Common myeloid progenitor, CD34-positive (primary cell): ENCODE measurements around the gene USP40.

Experiments used
- CTCF ChIA-PET: fragments of 350-600 bp; sonication (Branson Sonifier 250); formaldehyde crosslinking; loops from one replicate; lab custom pipeline; 2021; ENCODE audit warnings: antibody characterized with exemption; lab: Charles Lee
- POLR2A ChIA-PET: fragments of 350-600 bp; sonication (Branson Sonifier 250); formaldehyde crosslinking; loops from one replicate; lab custom pipeline; 2021; ENCODE audit warnings: antibody characterized with exemption; lab: Charles Lee
- DNase-seq, 3 donors: peaks; one replicate each; pipeline versions ENCODE4 v3.0.0 to v3.0.0-alpha.2; 2013
- H3K27ac ChIP-seq, 2 experiments: 1 replicate in 1 of 2; 2 replicates in 1 of 2; pipeline ENCODE4 v1.7.0; 2013; ENCODE audit warnings: inconsistent platforms in 2 of 2, low read length in 2 of 2, mild to moderate bottlenecking in 2 of 2, low read depth in 1 of 2, moderate library complexity in 1 of 2; ENCODE audit not compliant: severe bottlenecking in 2 of 2, insufficient read depth in 1 of 2, poor library complexity in 1 of 2
- H3K27me3 ChIP-seq, 5 experiments: replicated peaks in 2 of 5; 1 replicate in 3 of 5; 2 replicates in 2 of 5; pipeline versions ENCODE4 v1.6.1 to v1.7.0; 2013; ENCODE audit warnings: low read length in 4 of 5, mild to moderate bottlenecking in 2 of 5, moderate library complexity in 2 of 5, inconsistent platforms in 1 of 5; ENCODE audit not compliant: insufficient read depth in 5 of 5, control insufficient read depth in 4 of 5
- H3K36me3 ChIP-seq, 4 experiments: 1 replicate in 2 of 4; 2 replicates in 2 of 4; pipeline versions ENCODE4 v1.6.1 to v1.7.0; 2013; ENCODE audit warnings: low read length in 3 of 4, control low read depth in 1 of 4, mild to moderate bottlenecking in 1 of 4; ENCODE audit not compliant: control insufficient read depth in 4 of 4, insufficient read depth in 4 of 4
- H3K4me1 ChIP-seq, 4 experiments: 1 replicate in 3 of 4; 2 replicates in 1 of 4; pipeline versions ENCODE4 v1.6.1 to v1.7.1; 2013; ENCODE audit warnings: low read length in 3 of 4, mild to moderate bottlenecking in 3 of 4, control low read depth in 1 of 4, inconsistent platforms in 1 of 4, moderate library complexity in 1 of 4; ENCODE audit not compliant: control insufficient read depth in 4 of 4, insufficient read depth in 4 of 4; ENCODE audit errors: control extremely low read depth in 1 of 4
- H3K4me3 ChIP-seq, 7 experiments: 1 replicate in 4 of 7; 2 replicates in 3 of 7; pipeline versions ENCODE4 v1.5.1 to v1.7.0; 2013; ENCODE audit warnings: mild to moderate bottlenecking in 7 of 7, low read length in 6 of 7, moderate library complexity in 6 of 7, inconsistent platforms in 2 of 7, low read depth in 2 of 7, control low read depth in 1 of 7; ENCODE audit not compliant: insufficient read depth in 4 of 7, control insufficient read depth in 1 of 7; ENCODE audit errors: extremely low read depth in 1 of 7
- H3K9me3 ChIP-seq, 5 experiments: 1 replicate in 4 of 5; 2 replicates in 1 of 5; pipeline versions ENCODE4 v1.6.1 to v1.7.1; 2013; ENCODE audit warnings: low read length in 4 of 5, mild to moderate bottlenecking in 2 of 5, inconsistent platforms in 1 of 5, low read depth in 1 of 5, moderate library complexity in 1 of 5; ENCODE audit not compliant: control insufficient read depth in 4 of 5, insufficient read depth in 2 of 5; ENCODE audit errors: control extremely low read depth in 1 of 5
- WGBS: methylation state at CpG from one replicate; pipeline ENCODE4 v1.1.5; 2013; ENCODE audit not compliant: insufficient coverage; 5-methylcytosine and 5-hydroxymethylcytosine counted together

USP40 gene

GRCh38 chr2:233440314-233440713, 126.3 kb downstream of the USP40 start:
- no peaks in the 10 kb centered on the region for H3K9me3 ChIP-seq
- ChIA-PET CTCF (interaction anchor here (0.8 to 2.6 kb wide), 6 partner anchors 18 to 56 kb away, joined by 3 to 15 read pairs (median 4); no protein-coding TSS in a partner anchor), POLR2A (no interaction called here)
- no peak overlapping the region for H3K27ac ChIP-seq
- DNase-seq: no peak
- no peak overlapping the region for H3K4me3 ChIP-seq
- H3K36me3 ChIP-seq: peaks cover 13 to 73% (median 54%) of the 10 kb centered on the region in 4 experiments
- 97% methylated on average over 17 of the region's 17 CpGs for WGBS
- no peaks in the 10 kb centered on the region for H3K27me3 ChIP-seq
- H3K4me1 ChIP-seq: no peaks in the 10 kb centered on the region

GRCh38 chr2:233439191-233439590, 127.4 kb downstream of the USP40 start:
- 85% methylated on average over 6 of the region's 9 CpGs for WGBS
- H3K4me3 ChIP-seq: no peak overlapping the region
- ChIA-PET POLR2A (interaction anchor here (0.8 kb wide), 1 partner anchor 33 kb away, joined by 4 read pairs; no protein-coding TSS in a partner anchor), CTCF (interaction anchor here (1.4 to 2.6 kb wide), 3 partner anchors 14 to 37 kb away, joined by 4 to 15 read pairs (median 7); no protein-coding TSS in a partner anchor)
- H3K36me3 ChIP-seq: peaks cover 13 to 66% (median 53%) of the 10 kb centered on the region in 4 experiments
- H3K27ac ChIP-seq: no peak overlapping the region
- peaks cover 0 to 7% (median 3%) of the 10 kb centered on the region in 4 experiments for H3K4me1 ChIP-seq
- H3K27me3 ChIP-seq: no peaks in the 10 kb centered on the region
- no peaks in the 10 kb centered on the region for H3K9me3 ChIP-seq
- DNase-seq: no peak

GRCh38 chr2:233438573-233439147, 127.9 kb downstream of the USP40 start:
- ChIA-PET POLR2A (interaction anchor here (0.8 kb wide), 1 partner anchor 33 kb away, joined by 4 read pairs; no protein-coding TSS in a partner anchor), CTCF (interaction anchor here (0.7 to 2.6 kb wide), 6 partner anchors 10 to 105 kb away, joined by 3 to 15 read pairs (median 4); no protein-coding TSS in a partner anchor)
- DNase-seq: no peak
- no peaks in the 10 kb centered on the region for H3K27me3 ChIP-seq
- H3K36me3 ChIP-seq: peaks cover 13 to 64% (median 50%) of the 10 kb centered on the region in 4 experiments
- WGBS: 95% methylated on average over 11 of the region's 15 CpGs
- H3K9me3 ChIP-seq: no peaks in the 10 kb centered on the region
- H3K4me1 ChIP-seq: peaks cover 0 to 7% (median 3%) of the 10 kb centered on the region in 4 experiments
- no peak overlapping the region for H3K4me3 ChIP-seq
- H3K27ac ChIP-seq: no peak overlapping the region

GRCh38 chr2:233437439-233437955, 129.1 kb downstream of the USP40 start:
- Histone ChIP-seq H3K27me3 (no peaks in the 10 kb centered on the region), H3K9me3 (no peaks in the 10 kb centered on the region), H3K36me3 (peaks cover 13 to 61% (median 50%) of the 10 kb centered on the region in 4 experiments), H3K4me3 (no peak overlapping the region), H3K4me1 (peaks cover 0 to 7% (median 3%) of the 10 kb centered on the region in 4 experiments), H3K27ac (no peak overlapping the region)
- 93% methylated on average over 14 of the region's 14 CpGs for WGBS
- DNase-seq: no peak
- ChIA-PET CTCF (interaction anchor here (0.7 to 4.3 kb wide), 7 partner anchors 9 to 35 kb away, joined by 3 to 16 read pairs (median 4); no protein-coding TSS in a partner anchor), POLR2A (interaction anchor here (0.5 kb wide), 1 partner anchor 123 kb away, joined by 3 read pairs; no protein-coding TSS in a partner anchor)

GRCh38 chr2:233436691-233437438, 129.7 kb downstream of the USP40 start:
- ChIA-PET CTCF (interaction anchor here (1.2 to 4.3 kb wide), 6 partner anchors 12 to 33 kb away, joined by 3 to 16 read pairs (median 4); no protein-coding TSS in a partner anchor), POLR2A (interaction anchor here (0.5 kb wide), 1 partner anchor 123 kb away, joined by 3 read pairs; no protein-coding TSS in a partner anchor)
- WGBS: 94% methylated on average over 15 of the region's 17 CpGs
- Histone ChIP-seq H3K36me3 (peaks cover 13 to 59% (median 49%) of the 10 kb centered on the region in 4 experiments), H3K27me3 (no peaks in the 10 kb centered on the region), H3K27ac (no peak overlapping the region), H3K9me3 (no peaks in the 10 kb centered on the region), H3K4me3 (no peak overlapping the region), H3K4me1 (peaks cover 0 to 7% (median 3%) of the 10 kb centered on the region in 4 experiments)
- no peak for DNase-seq

GRCh38 chr2:233436191-233436581, 130.4 kb downstream of the USP40 start:
- Histone ChIP-seq H3K4me1 (peaks cover 0 to 7% (median 3%) of the 10 kb centered on the region in 4 experiments), H3K27ac (no peak overlapping the region), H3K9me3 (no peaks in the 10 kb centered on the region), H3K4me3 (no peak overlapping the region), H3K27me3 (no peaks in the 10 kb centered on the region), H3K36me3 (peaks cover 13 to 52% (median 46%) of the 10 kb centered on the region in 4 experiments)
- ChIA-PET CTCF (interaction anchor here (1.0 to 4.3 kb wide), 6 partner anchors 7 to 32 kb away, joined by 3 to 16 read pairs (median 4); no protein-coding TSS in a partner anchor), POLR2A (no interaction called here)
- no peak for DNase-seq
- 100% methylated on average over 15 of the region's 15 CpGs for WGBS
